Ishikawa (cell line): ENCODE data around the gene NOS1.

Experiments used
- CEBPB ChIP-seq: IDR thresholded peaks from 2 replicates; pipeline ENCODE4 v1.6.1; 2012
- CREB1 ChIP-seq: IDR thresholded peaks from 2 replicates; pipeline ENCODE4 v1.6.1; 2012; ENCODE audit warnings: low read depth
- EP300 ChIP-seq: IDR thresholded peaks from 2 replicates; pipeline ENCODE4 v1.6.1; 2012; ENCODE audit warnings: borderline replicate concordance
- FOXM1 ChIP-seq: IDR thresholded peaks from 2 replicates; pipeline ENCODE4 v1.6.1; 2012; ENCODE audit warnings: low read depth, borderline replicate concordance
- MAX ChIP-seq: IDR thresholded peaks from 2 replicates; pipeline ENCODE4 v1.6.1; 2012
- NFIC ChIP-seq: IDR thresholded peaks from 2 replicates; pipeline ENCODE4 v1.6.1; 2012
- RAD21 ChIP-seq: IDR thresholded peaks from 2 replicates; pipeline ENCODE4 v1.6.1; 2012; ENCODE audit warnings: low read depth
- REST ChIP-seq: IDR thresholded peaks from 2 replicates; pipeline ENCODE4 v1.6.1; 2012; ENCODE audit warnings: low read depth, mild to moderate bottlenecking
- TAF1 ChIP-seq: IDR thresholded peaks from 2 replicates; pipeline ENCODE4 v1.6.1; 2012; ENCODE audit warnings: low read depth, mild to moderate bottlenecking
- TCF12 ChIP-seq: IDR thresholded peaks from 2 replicates; pipeline ENCODE4 v1.6.1; 2012; ENCODE audit warnings: low read depth
- TEAD4 ChIP-seq: IDR thresholded peaks from 2 replicates; pipeline ENCODE4 v1.6.1; 2012
- USF1 ChIP-seq: IDR thresholded peaks from 2 replicates; pipeline ENCODE4 v1.6.1; 2012
- YY1 ChIP-seq: IDR thresholded peaks from 2 replicates; pipeline ENCODE4 v1.6.1; 2012; ENCODE audit warnings: low read depth
- ZBTB7A ChIP-seq: IDR thresholded peaks from 2 replicates; pipeline ENCODE4 v1.6.1; 2012; ENCODE audit warnings: low read depth

DNA sequence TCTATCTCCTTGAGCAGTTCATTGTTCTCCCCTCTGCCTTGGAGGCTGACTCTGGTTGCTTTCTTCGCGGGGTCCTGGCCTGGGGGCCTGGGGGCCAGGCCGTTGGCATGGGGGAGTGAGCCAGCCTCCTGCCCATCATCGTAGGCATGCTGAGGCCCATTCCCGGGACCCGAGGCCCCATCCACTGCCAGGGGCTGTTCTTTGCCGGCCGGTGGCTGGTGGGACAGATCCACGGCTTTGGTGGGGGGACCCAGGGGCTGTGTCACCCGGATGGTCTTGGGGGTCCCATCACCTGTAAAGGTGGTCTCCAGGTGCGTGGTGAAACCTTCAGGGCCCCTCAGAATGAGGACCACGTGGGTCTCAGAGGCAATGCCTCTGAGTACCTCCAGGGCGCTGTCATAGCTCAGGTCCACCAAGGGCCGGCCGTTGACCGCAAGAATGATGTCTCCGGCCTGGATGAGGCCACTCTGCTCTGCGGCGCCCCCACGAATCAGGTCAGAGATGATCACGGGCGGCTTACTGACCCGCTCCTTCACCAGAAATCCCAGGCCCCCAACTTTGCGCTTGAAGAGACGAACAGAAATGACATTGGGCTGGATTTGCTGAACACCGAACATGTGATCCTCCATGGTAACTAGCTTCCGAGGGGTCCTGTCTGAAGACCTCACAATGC lies 30.8 kb downstream of the NOS1 start:
- TF ChIP-seq FOXM1 (no peak), EP300 (no peak), CREB1 (no peak), MAX (no peak), TCF12 (no peak), REST (no peak), USF1 (no peak), CEBPB (no peak), TAF1 (no peak), RAD21 (no peak), NFIC (no peak), ZBTB7A (no peak), YY1 (no peak), TEAD4 (no peak)
